ENCODE results near the gene MRPL54.

GRCh38 chr19:3775374-3775711 is 12.9 kb downstream of the MRPL54 start:
- TF ChIP-seq EZH2phosphoT487 (IDR thresholded peaks at IDR 0.05; ENCODE audit: low read depth) (no peak), CTCF (IDR thresholded peaks at IDR 0.05; ENCODE audit: low read depth, low read length) (no peak)
